HepG2 (cell line): Measurements from ENCODE around the gene PCNT. TPM values are rescaled to one million over a fixed set of nuclear protein-coding genes. Genes with fewer than 3 reads are reported as not detected.

ENCODE experiments used
- DRAP1 ChIP-seq: IDR thresholded peaks from 2 replicates; pipeline ENCODE4 v1.6.1; 2016; ENCODE audit warnings: missing genetic modification reagents, missing compliant biosample characterization
- FOXO4 ChIP-seq: sonication (generic); formaldehyde crosslinking; conservative IDR thresholded peaks from 2 replicates; pipeline ENCODE4 v1.8.1; 2023; ENCODE audit warnings: missing genetic modification reagents
- GATAD1 ChIP-seq: IDR thresholded peaks from 2 replicates; pipeline ENCODE4 v1.6.1; 2016; ENCODE audit warnings: missing genetic modification reagents, missing compliant biosample characterization
- HOXA3 ChIP-seq: sonication (generic); formaldehyde crosslinking; IDR thresholded peaks from 2 replicates; pipeline ENCODE4 v1.5.0; 2020; ENCODE audit warnings: missing genetic modification reagents
- MAZ ChIP-seq, 2 experiments: sonication (generic) in 1 of 2; formaldehyde crosslinking in 1 of 2; IDR thresholded peaks; 2 replicates each; pipeline versions ENCODE4 v1.5.0 to v1.6.1; 2012 to 2020; ENCODE audit warnings: low read depth in 2 of 2, mild to moderate bottlenecking in 2 of 2, borderline replicate concordance in 1 of 2, improper control_type of control experiment in 1 of 2, low read length in 1 of 2, missing genetic modification reagents in 1 of 2, moderate library complexity in 1 of 2
- MEF2D ChIP-seq: sonication (generic); formaldehyde crosslinking; IDR thresholded peaks from 2 replicates; pipeline ENCODE4 v1.5.1; 2020; ENCODE audit warnings: mild to moderate bottlenecking, missing genetic modification reagents
- MNT ChIP-seq: fragments of 450-650 bp; IDR thresholded peaks from 2 replicates; pipeline ENCODE4 v1.6.1; 2016
- MXD4 ChIP-seq: IDR thresholded peaks from 2 replicates; pipeline ENCODE4 v1.6.1; 2016; ENCODE audit warnings: mild to moderate bottlenecking, missing biosample characterization, missing genetic modification reagents
- MXI1 ChIP-seq: IDR thresholded peaks from 3 replicates; pipeline ENCODE4 v1.6.1; 2012; ENCODE audit warnings: low read depth, low read length, inconsistent platforms, borderline replicate concordance
- NR0B2 ChIP-seq: sonication (generic); formaldehyde crosslinking; IDR thresholded peaks from 2 replicates; pipeline ENCODE4 v1.4.0; 2020; ENCODE audit warnings: mild to moderate bottlenecking, missing genetic modification reagents
- TFDP2 ChIP-seq: sonication (generic); formaldehyde crosslinking; IDR thresholded peaks from 2 replicates; pipeline ENCODE4 v1.4.0; 2020; ENCODE audit warnings: missing genetic modification reagents
- TMF1 ChIP-seq: sonication (generic); formaldehyde crosslinking; IDR thresholded peaks from 2 replicates; pipeline ENCODE4 v1.8.1; 2022; ENCODE audit warnings: low read depth, missing genetic modification reagents
- UBTF ChIP-seq: sonication (generic); formaldehyde crosslinking; IDR thresholded peaks from 2 replicates; pipeline ENCODE4 v1.4.0; 2020; ENCODE audit warnings: mild to moderate bottlenecking, missing genetic modification reagents
- ZBTB43 ChIP-seq: sonication (generic); formaldehyde crosslinking; conservative IDR thresholded peaks from 2 replicates; pipeline ENCODE4 v1.4.0; 2020; ENCODE audit warnings: missing genetic modification reagents
- ZFX ChIP-seq: sonication (generic); formaldehyde crosslinking; IDR thresholded peaks from 2 replicates; pipeline ENCODE4 v1.4.0; 2020; ENCODE audit warnings: mild to moderate bottlenecking, low read depth, missing genetic modification reagents, moderate library complexity
- ZNF430 ChIP-seq: sonication (generic); formaldehyde crosslinking; IDR thresholded peaks from 2 replicates; pipeline ENCODE4 v1.9.0; 2021; ENCODE audit warnings: mild to moderate bottlenecking, missing genetic modification reagents
- ZNF501 ChIP-seq: sonication (generic); formaldehyde crosslinking; IDR thresholded peaks from 2 replicates; pipeline ENCODE4 v1.5.1; 2020; ENCODE audit warnings: mild to moderate bottlenecking, moderate library complexity, missing genetic modification reagents
- ZNF580 ChIP-seq: IDR thresholded peaks from 2 replicates; pipeline ENCODE4 v1.6.1; 2016; ENCODE audit warnings: low read depth, borderline replicate concordance
- polyA plus RNA-seq, 8 experiments: library from polyadenylated mRNA; depleted of rRNA in 3 of 8; stranded (reverse) in 7 of 8; unstranded in 1 of 8; fragments of >200 nt; fragmentation: Illumina TruSeq in 4 of 8; extraction: Trizol in 4 of 8; gene quantifications; 2 replicates each; pipeline versions ENCODE4 v1.2.1 to v1.2.3, GENCODE V29; 2011 to 2016; ENCODE audit warnings: low read depth in 4 of 8, missing spikeins in 1 of 8, mixed read lengths in 1 of 8; ENCODE audit not compliant: insufficient read depth in 1 of 8
- total RNA-seq, 5 experiments: library from RNA; depleted of rRNA; stranded (reverse); fragments of >200 nt; fragmentation: Illumina TruSeq; extraction: Trizol; gene quantifications; 2 replicates each; pipeline ENCODE4 v1.2.3, GENCODE V29; 2016; ENCODE audit warnings: low read depth in 1 of 5

Gene PCNT
- total and polyA plus RNA-seq, 2 of the 13 experiments (the other 11 are each of a cell fraction or from before 2014, with no cell fraction given) = 5.6 to 12.4 TPM

- 0 out of 2 replicates have a peak, but pooled peaks have one; percentile 31 for TF ChIP-seq ZBTB43 (CRISPR knock-in tag)
- TF ChIP-seq MEF2D (CRISPR knock-in tag) = no peak; the same call in 1 of the 2 replicates
- peak; percentile 53 for TF ChIP-seq ZNF430 (CRISPR knock-in tag)
- TF ChIP-seq TMF1 (CRISPR knock-in tag) = peak; percentile 53; the same call in 1 of the 2 replicates
- peak; percentile 91 for TF ChIP-seq MXD4 (CRISPR knock-in tag)
- TF ChIP-seq HOXA3 (CRISPR knock-in tag) = peak; percentile 61; the same call in 1 of the 2 replicates
- TF ChIP-seq GATAD1 (CRISPR knock-in tag) = peak; percentile 69
- peak; percentile 65; the same call in 1 of the 2 replicates for TF ChIP-seq NR0B2
- peak; percentile 74 for TF ChIP-seq DRAP1 (CRISPR knock-in tag)
- TF ChIP-seq MAZ (IDR thresholded peaks at IDR 0.05; ENCODE audit: borderline replicate concordance, low read depth, low read length) = no peak
- peak; percentile 11; the same call in 1 of the 2 replicates for TF ChIP-seq MAZ (CRISPR knock-in tag; IDR thresholded peaks at IDR 0.05; ENCODE audit: low read depth)
- peak; percentile 75 for TF ChIP-seq ZFX (CRISPR knock-in tag)
- no peak for TF ChIP-seq FOXO4
- TF ChIP-seq ZNF501 = 0 out of 2 replicates have a peak, but pooled peaks have one; percentile 30
- peak; percentile 87 for TF ChIP-seq MNT
- 0 out of 2 replicates have a peak, but pooled peaks have one; percentile 28 for TF ChIP-seq ZNF580 (CRISPR knock-in tag)
- peak; percentile 77 for TF ChIP-seq TFDP2 (CRISPR knock-in tag)
- TF ChIP-seq UBTF (CRISPR knock-in tag) = peak; percentile 50; the same call in 1 of the 2 replicates
- peak; percentile 94; the same call in 2 of the 3 replicates for TF ChIP-seq MXI1
Observed at GRCh38 chr21:46295996-46296752, 27.8 kb upstream of the PCNT start (continued).
